Activated naive CD8-positive, alpha-beta T cell (primary cell): ENCODE data around the gene EPHA8.

Experiments used
- H3K27ac Mint-ChIP-seq: one replicate; pipeline ENCODE4 v1.8.0; 2021; ENCODE audit warnings: mixed read lengths
- H3K27me3 Mint-ChIP-seq: one replicate; pipeline ENCODE4 v1.8.0; 2021; ENCODE audit warnings: mixed read lengths
- H3K36me3 Mint-ChIP-seq: one replicate; pipeline ENCODE4 v1.8.0; 2021; ENCODE audit warnings: mixed read lengths
- H3K4me1 Mint-ChIP-seq: one replicate; pipeline ENCODE4 v1.8.0; 2021; ENCODE audit warnings: low read depth, mixed read lengths
- H3K4me3 Mint-ChIP-seq: one replicate; pipeline ENCODE4 v1.8.0; 2021; ENCODE audit warnings: mild to moderate bottlenecking, mixed read lengths
- H3K9me3 Mint-ChIP-seq: one replicate; pipeline ENCODE4 v1.8.0; 2021; ENCODE audit warnings: low read depth, mixed read lengths

EPHA8 gene

DNA sequence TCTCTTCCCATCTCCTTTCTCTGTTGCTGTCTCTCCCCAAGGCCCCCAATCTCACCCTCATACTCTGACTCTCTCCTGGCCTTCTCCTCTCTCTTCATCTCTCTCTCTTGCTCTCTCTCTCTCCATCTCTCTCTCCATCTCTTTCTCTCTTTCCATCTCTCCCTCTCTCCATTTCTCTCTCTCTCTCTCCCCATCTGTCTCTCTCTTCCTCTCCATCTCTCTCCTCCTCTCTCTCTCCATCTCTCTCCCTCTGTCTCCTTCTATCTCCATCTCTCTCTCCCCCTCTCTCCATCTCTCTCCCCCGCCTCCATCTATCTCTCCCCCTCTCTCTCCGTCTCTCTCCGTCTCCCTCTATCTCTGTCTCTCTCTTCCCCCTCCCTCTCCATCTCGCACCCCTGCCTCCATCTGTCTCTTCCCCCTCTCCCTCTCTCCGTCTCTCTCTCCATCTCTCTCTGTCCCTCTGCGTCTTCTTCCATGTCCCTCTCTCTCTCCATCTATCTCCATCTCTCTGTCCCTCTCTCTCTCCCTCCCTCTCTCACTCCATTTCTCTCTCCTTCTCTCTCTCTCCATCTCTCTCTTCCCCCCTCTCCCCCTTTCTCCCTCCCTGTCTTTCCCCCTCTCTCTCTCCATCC lies 16.0 kb upstream of the EPHA8 start:
- H3K27ac Mint-ChIP-seq: no peak overlapping the region
- H3K4me3 Mint-ChIP-seq: no peak overlapping the region
- peaks cover 7% of the 10 kb centered on the region for H3K27me3 Mint-ChIP-seq
- H3K36me3 Mint-ChIP-seq: no peaks in the 10 kb centered on the region
- no peaks in the 10 kb centered on the region for H3K9me3 Mint-ChIP-seq
- H3K4me1 Mint-ChIP-seq: no peaks in the 10 kb centered on the region

GRCh38 chr1:22547818-22548462 lies 15.3 kb upstream of the EPHA8 start:
- no peaks in the 10 kb centered on the region for H3K36me3 Mint-ChIP-seq
- peaks cover 9% of the 10 kb centered on the region for H3K27me3 Mint-ChIP-seq
- no peak overlapping the region for H3K27ac Mint-ChIP-seq
- H3K4me3 Mint-ChIP-seq: no peak overlapping the region
- no peaks in the 10 kb centered on the region for H3K4me1 Mint-ChIP-seq
- H3K9me3 Mint-ChIP-seq: no peaks in the 10 kb centered on the region

DNA sequence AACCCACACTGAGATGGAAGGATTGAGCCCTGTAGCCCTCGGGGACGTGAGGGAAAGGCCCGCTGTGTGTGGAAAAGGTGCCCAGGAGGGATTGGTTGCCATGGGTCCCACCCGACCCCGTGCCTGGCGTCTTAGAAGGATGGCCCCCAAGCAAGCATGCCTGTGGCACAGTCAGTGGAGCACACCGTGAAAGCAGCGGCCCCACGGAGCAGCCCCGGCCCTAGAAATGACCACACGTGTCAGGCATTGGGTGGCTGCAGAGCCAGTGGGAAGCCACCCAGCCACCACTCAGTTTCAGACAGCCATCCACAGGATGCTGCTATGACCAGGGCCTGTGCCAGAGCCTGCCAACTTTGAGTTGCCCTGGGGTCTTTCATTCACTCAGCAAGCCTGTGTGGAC lies 13.3 kb upstream of the EPHA8 start:
- H3K27ac Mint-ChIP-seq: no peak overlapping the region
- no peaks in the 10 kb centered on the region for H3K36me3 Mint-ChIP-seq
- no peak overlapping the region for H3K4me3 Mint-ChIP-seq
- no peaks in the 10 kb centered on the region for H3K9me3 Mint-ChIP-seq
- no peaks in the 10 kb centered on the region for H3K4me1 Mint-ChIP-seq
- peaks cover 12% of the 10 kb centered on the region for H3K27me3 Mint-ChIP-seq

DNA sequence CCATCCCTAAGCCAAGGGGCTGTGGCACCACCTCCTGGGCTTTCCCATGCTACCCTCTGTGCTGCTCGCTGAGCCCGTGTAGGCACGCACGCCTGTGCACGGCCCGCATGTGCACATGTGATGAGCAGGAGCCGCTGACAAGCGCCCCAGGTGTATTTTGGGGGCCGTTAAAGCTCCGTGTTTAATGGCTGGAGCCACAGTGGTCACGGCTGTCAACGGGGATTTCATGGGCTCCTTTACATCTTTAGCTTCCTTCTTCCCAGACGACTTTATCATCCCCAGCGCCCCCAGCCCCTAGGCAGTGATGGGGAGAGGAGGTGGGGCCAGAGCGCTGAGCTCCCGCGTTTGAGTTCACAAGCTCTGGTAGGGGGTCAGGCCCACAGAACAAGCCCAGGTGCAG lies 11.7 kb upstream of the EPHA8 start:
- Mint-ChIP-seq H3K27me3 (peaks cover 17% of the 10 kb centered on the region), H3K36me3 (no peaks in the 10 kb centered on the region), H3K9me3 (no peaks in the 10 kb centered on the region), H3K27ac (no peak overlapping the region), H3K4me3 (no peak overlapping the region), H3K4me1 (no peaks in the 10 kb centered on the region)

GRCh38 chr1:22552021-22552420 lies 11.3 kb upstream of the EPHA8 start:
- Mint-ChIP-seq H3K27me3 (peaks cover 22% of the 10 kb centered on the region), H3K4me3 (no peak overlapping the region), H3K36me3 (no peaks in the 10 kb centered on the region), H3K9me3 (no peaks in the 10 kb centered on the region), H3K4me1 (no peaks in the 10 kb centered on the region), H3K27ac (no peak overlapping the region)

- H3K36me3 Mint-ChIP-seq: no peaks in the 10 kb centered on the region
- no peaks in the 10 kb centered on the region for H3K9me3 Mint-ChIP-seq
- no peak overlapping the region for H3K27ac Mint-ChIP-seq
- no peaks in the 10 kb centered on the region for H3K4me1 Mint-ChIP-seq
- H3K27me3 Mint-ChIP-seq: peaks cover 28% of the 10 kb centered on the region
- no peak overlapping the region for H3K4me3 Mint-ChIP-seq
These were observed 10.0 kb upstream of the EPHA8 start for GRCh38 chr1:22553104-22553880.

DNA sequence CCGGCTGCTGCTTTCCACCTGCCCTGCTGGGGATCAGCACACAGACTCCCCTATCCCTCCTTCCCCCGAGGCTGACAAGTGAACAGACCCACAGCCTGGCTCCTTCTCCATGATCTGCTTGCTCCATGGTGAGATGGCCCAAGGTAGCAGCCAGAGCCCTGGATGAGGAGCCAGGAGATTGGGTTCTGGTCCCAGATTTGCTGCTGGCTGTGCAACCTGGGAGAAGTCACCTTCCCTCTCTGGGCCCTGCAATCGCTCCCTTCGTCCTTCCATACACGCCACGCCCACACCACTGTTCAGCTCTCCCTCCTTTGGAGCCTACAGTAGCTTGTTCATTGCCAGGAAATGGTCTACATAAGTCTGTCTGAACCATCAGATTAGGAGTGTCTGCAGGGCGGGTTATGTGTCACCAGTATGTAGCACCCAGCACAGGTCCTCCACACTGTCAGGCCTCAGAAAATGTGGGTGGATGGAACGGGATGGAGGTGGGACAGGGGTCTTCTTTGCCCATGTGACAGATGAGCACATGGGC lies 9.2 kb upstream of the EPHA8 start:
- H3K27me3 Mint-ChIP-seq: peaks cover 25% of the 10 kb centered on the region
- no peaks in the 10 kb centered on the region for H3K9me3 Mint-ChIP-seq
- H3K4me1 Mint-ChIP-seq: no peaks in the 10 kb centered on the region

DNA sequence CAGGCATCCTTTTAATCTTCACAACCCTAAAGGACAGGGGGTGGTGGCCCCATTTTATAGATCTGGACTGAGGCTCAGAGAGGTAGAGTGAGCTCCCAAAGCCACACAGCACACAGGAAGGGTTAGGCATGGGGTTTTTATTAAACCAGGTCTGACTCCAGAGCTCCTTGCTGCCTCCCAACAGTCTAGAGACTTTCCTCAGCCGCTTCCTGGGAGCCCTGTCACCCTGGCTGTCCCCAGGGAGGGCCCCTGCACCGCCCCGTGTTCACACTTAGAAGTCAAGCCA lies 8.0 kb upstream of the EPHA8 start:
- Mint-ChIP-seq H3K4me3 (no peak overlapping the region), H3K4me1 (no peaks in the 10 kb centered on the region), H3K27ac (no peak overlapping the region), H3K9me3 (no peaks in the 10 kb centered on the region), H3K36me3 (no peaks in the 10 kb centered on the region), H3K27me3 (peaks cover 27% of the 10 kb centered on the region)

More for the DNA sequence above, 9.2 kb upstream of the EPHA8 start:
- Mint-ChIP-seq H3K27ac (no peak overlapping the region), H3K36me3 (no peaks in the 10 kb centered on the region), H3K4me3 (no peak overlapping the region)

- H3K4me1 Mint-ChIP-seq: no peaks in the 10 kb centered on the region
- H3K4me3 Mint-ChIP-seq: no peak overlapping the region
- no peaks in the 10 kb centered on the region for H3K9me3 Mint-ChIP-seq
- no peaks in the 10 kb centered on the region for H3K36me3 Mint-ChIP-seq
- H3K27ac Mint-ChIP-seq: no peak overlapping the region
- H3K27me3 Mint-ChIP-seq: peaks cover 28% of the 10 kb centered on the region
These were observed 6.7 kb upstream of the EPHA8 start for GRCh38 chr1:22556391-22557104.

DNA sequence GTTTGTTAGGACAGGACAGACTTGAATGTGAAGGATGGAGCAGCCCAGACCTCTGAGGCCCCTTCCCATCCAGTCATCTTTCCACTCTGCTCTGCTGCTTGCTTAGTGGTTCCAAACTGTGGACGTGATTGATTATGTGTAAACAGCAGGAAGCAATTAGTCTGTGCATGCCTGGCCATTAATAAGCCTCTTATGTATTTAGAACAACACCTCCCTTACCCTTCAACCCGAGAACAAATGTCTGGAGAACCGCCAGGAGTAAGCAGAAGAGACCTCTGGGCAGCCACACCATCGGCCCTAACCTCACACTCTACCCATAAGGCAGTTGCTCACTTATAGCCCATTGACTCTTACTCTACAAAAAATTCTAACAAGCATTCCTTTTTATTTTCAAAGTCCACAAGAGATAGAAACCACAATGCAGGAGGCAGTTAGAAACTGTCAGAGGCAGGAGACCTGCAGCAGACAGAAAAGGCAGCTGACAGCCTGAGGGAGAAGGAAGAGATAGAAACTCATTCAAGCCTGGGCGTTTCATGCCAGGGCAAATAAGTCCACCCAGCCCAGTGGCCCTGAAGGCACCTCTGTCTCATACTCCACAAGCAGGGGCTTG lies 5.8 kb upstream of the EPHA8 start:
- Mint-ChIP-seq H3K36me3 (no peaks in the 10 kb centered on the region), H3K27me3 (peaks cover 36% of the 10 kb centered on the region), H3K27ac (no peak overlapping the region), H3K4me3 (no peak overlapping the region), H3K9me3 (no peaks in the 10 kb centered on the region), H3K4me1 (no peaks in the 10 kb centered on the region)

DNA sequence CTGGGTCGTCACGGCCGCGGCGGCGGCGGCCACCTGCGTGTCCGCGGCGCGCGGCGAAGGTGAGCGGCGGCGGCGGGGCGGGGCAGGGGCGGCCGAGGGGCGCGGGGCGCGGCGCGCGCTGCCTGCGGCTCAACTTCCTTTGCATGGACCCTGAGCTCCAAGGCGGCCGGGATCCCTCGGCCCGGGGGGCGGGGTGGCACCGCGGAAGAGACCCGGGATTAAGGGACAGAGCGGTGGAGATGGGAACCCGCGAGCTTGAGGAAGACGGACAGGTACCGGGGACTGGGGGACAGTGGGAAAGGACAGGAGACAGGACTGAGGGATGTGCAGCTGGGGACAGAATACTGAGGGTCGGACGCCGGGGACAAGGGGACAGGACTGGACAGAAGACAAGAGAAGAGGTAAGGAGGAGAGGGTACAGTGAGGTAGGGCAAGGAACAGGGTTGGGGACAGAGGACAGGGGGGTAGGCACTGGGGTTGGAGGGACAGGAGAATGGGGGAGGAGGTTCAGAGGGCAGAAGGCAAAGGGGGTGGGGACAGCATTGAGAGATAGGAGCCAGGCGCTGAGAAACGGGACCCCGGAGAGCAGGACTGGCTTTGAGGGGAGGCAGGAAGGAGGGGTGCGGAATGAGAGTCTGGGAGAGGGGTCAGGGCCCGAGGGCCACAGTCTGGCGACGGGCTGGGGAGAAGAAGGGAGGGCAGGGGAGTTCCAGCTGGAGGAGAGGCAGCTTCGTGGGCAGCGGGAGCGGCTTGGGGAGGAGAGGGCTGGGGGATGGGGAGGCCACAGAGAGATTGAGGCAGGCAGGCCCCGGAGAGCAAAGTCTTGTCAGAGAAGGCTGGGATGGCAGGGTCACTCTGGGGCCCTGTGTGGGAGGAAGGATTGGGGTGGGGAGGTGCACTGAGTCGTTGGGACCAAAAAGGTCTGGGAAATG lies 648 bp downstream of the EPHA8 start:
- H3K4me3 Mint-ChIP-seq: peak overlapping the region; percentile 47
- no peaks in the 10 kb centered on the region for H3K36me3 Mint-ChIP-seq
- H3K27me3 Mint-ChIP-seq: peaks cover 29% of the 10 kb centered on the region
- H3K27ac Mint-ChIP-seq: no peak overlapping the region
- no peaks in the 10 kb centered on the region for H3K9me3 Mint-ChIP-seq
- peaks cover 4% of the 10 kb centered on the region for H3K4me1 Mint-ChIP-seq

DNA sequence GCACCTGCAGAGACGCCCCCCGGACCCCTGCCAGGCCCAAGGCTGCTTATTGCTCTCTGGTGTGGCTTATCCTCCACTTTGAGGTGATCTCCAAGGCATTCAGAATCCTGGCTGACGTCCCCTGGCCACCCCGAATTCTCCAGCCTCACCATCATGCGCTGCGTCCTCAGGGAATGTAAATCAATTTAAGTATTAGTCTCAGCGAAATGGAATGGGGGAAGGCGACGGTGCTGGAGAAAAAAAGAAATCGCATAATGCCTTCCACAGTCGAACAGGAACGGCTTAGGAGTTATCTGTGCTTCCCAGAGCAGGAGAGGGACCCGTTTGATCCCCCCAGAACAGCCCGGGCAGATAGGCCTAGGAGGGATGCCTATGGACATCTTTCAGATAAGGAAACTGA lies 2.9 kb downstream of the EPHA8 start:
- Mint-ChIP-seq H3K27ac (no peak overlapping the region), H3K4me3 (no peak overlapping the region), H3K27me3 (peaks cover 25% of the 10 kb centered on the region), H3K4me1 (peaks cover 4% of the 10 kb centered on the region), H3K36me3 (no peaks in the 10 kb centered on the region), H3K9me3 (no peaks in the 10 kb centered on the region)

DNA sequence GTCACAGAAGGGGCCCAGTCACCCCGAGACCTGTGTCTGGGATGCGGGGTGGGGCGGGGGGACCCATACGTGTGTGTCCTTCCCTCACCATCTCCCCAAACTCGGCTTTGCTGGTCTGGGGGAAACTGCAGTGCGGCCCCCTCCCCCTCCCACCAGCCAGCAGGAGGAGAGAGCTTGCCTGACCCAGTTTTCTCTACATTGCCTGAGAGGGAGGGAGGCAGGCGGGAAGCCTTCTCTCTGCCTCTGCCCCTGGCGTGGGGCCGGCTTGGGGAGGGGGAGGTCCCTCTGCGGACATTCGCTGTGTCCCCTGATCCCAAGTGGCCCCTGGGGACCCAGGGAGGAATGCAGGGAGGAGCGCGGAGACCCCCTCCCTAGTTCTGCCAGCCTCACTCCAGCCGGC lies 3.9 kb downstream of the EPHA8 start:
- Mint-ChIP-seq H3K4me3 (no peak overlapping the region), H3K4me1 (peaks cover 4% of the 10 kb centered on the region), H3K9me3 (no peaks in the 10 kb centered on the region), H3K36me3 (no peaks in the 10 kb centered on the region), H3K27me3 (peaks cover 15% of the 10 kb centered on the region), H3K27ac (no peak overlapping the region)

- peaks cover 13% of the 10 kb centered on the region for H3K27me3 Mint-ChIP-seq
- H3K4me3 Mint-ChIP-seq: no peak overlapping the region
- no peak overlapping the region for H3K27ac Mint-ChIP-seq
- H3K9me3 Mint-ChIP-seq: no peaks in the 10 kb centered on the region
- peaks cover 4% of the 10 kb centered on the region for H3K4me1 Mint-ChIP-seq
- H3K36me3 Mint-ChIP-seq: no peaks in the 10 kb centered on the region
These were observed 4.7 kb downstream of the EPHA8 start for GRCh38 chr1:22567994-22568393.
